NCI-H526 treated with DMSO at 0.1 percent for 48 hours (cell line): ENCODE data around the gene CAV1.

ENCODE experiments used
- DNase-seq: peaks from one replicate; lab custom pipeline; 2025; lab: John Stamatoyannopoulos, UW

The CAV1 gene

GRCh38 chr7:116530107-116530820, 5.4 kb downstream of the CAV1 start:
- DNase-seq: no peak

- no peak for DNase-seq
These were observed 7.4 kb downstream of the CAV1 start for GRCh38 chr7:116532102-116532688.

- DNase-seq: no peak
These were observed 10.0 kb downstream of the CAV1 start for GRCh38 chr7:116534790-116535189.

GRCh38 chr7:116535416-116535815, 10.6 kb downstream of the CAV1 start:
- DNase-seq: no peak

- no peak for DNase-seq
These were observed 13.3 kb downstream of the CAV1 start for GRCh38 chr7:116538138-116538537.

GRCh38 chr7:116539879-116540278, 15.0 kb downstream of the CAV1 start:
- no peak for DNase-seq

- DNase-seq: no peak
These were observed 15.9 kb downstream of the CAV1 start for GRCh38 chr7:116540743-116541142.

GRCh38 chr7:116541951-116542350, 17.1 kb downstream of the CAV1 start:
- no peak for DNase-seq

- no peak for DNase-seq
These were observed 17.8 kb downstream of the CAV1 start for GRCh38 chr7:116542618-116543017.

GRCh38 chr7:116543664-116544063, 18.8 kb downstream of the CAV1 start:
- no peak for DNase-seq

- DNase-seq: no peak
These were observed 19.7 kb downstream of the CAV1 start for GRCh38 chr7:116544487-116544886.

GRCh38 chr7:116545411-116545993, 20.7 kb downstream of the CAV1 start:
- DNase-seq: no peak

GRCh38 chr7:116546054-116546453, 21.2 kb downstream of the CAV1 start:
- DNase-seq: no peak

GRCh38 chr7:116546916-116547315, 22.1 kb downstream of the CAV1 start:
- DNase-seq: no peak

- no peak for DNase-seq
These were observed 22.5 kb downstream of the CAV1 start for GRCh38 chr7:116547347-116547746.

GRCh38 chr7:116548506-116548905, 23.7 kb downstream of the CAV1 start:
- DNase-seq: no peak

GRCh38 chr7:116549370-116549769, 24.5 kb downstream of the CAV1 start:
- no peak for DNase-seq

- no peak for DNase-seq
These were observed 26.9 kb downstream of the CAV1 start for GRCh38 chr7:116551692-116552091.

- no peak for DNase-seq
These were observed 27.8 kb downstream of the CAV1 start for GRCh38 chr7:116552602-116553001.

- DNase-seq: no peak
These were observed 28.5 kb downstream of the CAV1 start for GRCh38 chr7:116553168-116553964.

GRCh38 chr7:116554436-116554835, 29.6 kb downstream of the CAV1 start:
- DNase-seq: no peak

- no peak for DNase-seq
These were observed 30.1 kb downstream of the CAV1 start for GRCh38 chr7:116554911-116555310.
